ENCODE measurements around the gene MAPK8IP3. TPM values are rescaled to one million over a fixed set of nuclear protein-coding genes. Genes with fewer than 3 reads are reported as not detected.

Gene MAPK8IP3
- total RNA-seq, 2 donors from 2014 or later, result 44.0 to 62.6 TPM

GRCh38 chr16:1786242-1787055 is 80.5 kb downstream of the MAPK8IP3 start:
- Histone ChIP-seq H3K27me3 (no peaks in the 10 kb centered on the region), H3K4me1 (peaks cover 2% of the 10 kb centered on the region), H3K9me3 (no peaks in the 10 kb centered on the region), H3K36me3 (no peaks in the 10 kb centered on the region), H3K9ac (ENCODE audit: low read depth in 2 of 2, low read length in 2 of 2) (no peak overlapping the region), H3K27ac (no peak overlapping the region), H3K4me3 (no peak overlapping the region)
- DNase-seq, result peak; percentile 16
- TF ChIP-seq CTCF (IDR thresholded peaks at IDR 0.05), result no peak
- intact Hi-C loops (cut with DNase I), result no loop called here

- no peak overlapping the region for H3K4me3 ChIP-seq
- H3K9ac ChIP-seq (ENCODE audit: low read depth in 2 of 2, low read length in 2 of 2), result no peak overlapping the region
- H3K27me3 ChIP-seq, result no peaks in the 10 kb centered on the region
- intact Hi-C loops (cut with DNase I), result no loop called here
- H3K9me3 ChIP-seq, result no peaks in the 10 kb centered on the region
- no peak for DNase-seq
- no peak overlapping the region for H3K27ac ChIP-seq
- no peak for TF ChIP-seq CTCF (IDR thresholded peaks at IDR 0.05)
- H3K36me3 ChIP-seq, result no peaks in the 10 kb centered on the region
- no peaks in the 10 kb centered on the region for H3K4me1 ChIP-seq
Observed at GRCh38 chr16:1787056-1787321, 81.0 kb downstream of the MAPK8IP3 start.

- H3K9me3 ChIP-seq, result no peaks in the 10 kb centered on the region
- H3K27me3 ChIP-seq, result no peaks in the 10 kb centered on the region
- no peak for TF ChIP-seq CTCF (IDR thresholded peaks at IDR 0.05)
- H3K9ac ChIP-seq (ENCODE audit: low read depth in 2 of 2, low read length in 2 of 2), result no peak overlapping the region
- H3K27ac ChIP-seq, result no peak overlapping the region
- DNase-seq, result peak; percentile 16
- no peaks in the 10 kb centered on the region for H3K36me3 ChIP-seq
- intact Hi-C loops (cut with DNase I), result no loop called here
- no peak overlapping the region for H3K4me3 ChIP-seq
- H3K4me1 ChIP-seq, result no peaks in the 10 kb centered on the region
Observed at GRCh38 chr16:1787322-1788094, 81.5 kb downstream of the MAPK8IP3 start.

- intact Hi-C loops (cut with DNase I), result no loop called here
- H3K4me3 ChIP-seq, result no peak overlapping the region
- H3K36me3 ChIP-seq, result no peaks in the 10 kb centered on the region
- no peaks in the 10 kb centered on the region for H3K27me3 ChIP-seq
- no peaks in the 10 kb centered on the region for H3K4me1 ChIP-seq
- no peak for TF ChIP-seq CTCF (IDR thresholded peaks at IDR 0.05)
- no peak overlapping the region for H3K9ac ChIP-seq (ENCODE audit: low read depth in 2 of 2, low read length in 2 of 2)
- DNase-seq, result no peak
- no peak overlapping the region for H3K27ac ChIP-seq
- H3K9me3 ChIP-seq, result no peaks in the 10 kb centered on the region
Observed at GRCh38 chr16:1788095-1788707, 82.2 kb downstream of the MAPK8IP3 start.

GRCh38 chr16:1788708-1789100 is 82.7 kb downstream of the MAPK8IP3 start:
- intact Hi-C loops (cut with DNase I), result no loop called here
- no peaks in the 10 kb centered on the region for H3K9me3 ChIP-seq
- H3K36me3 ChIP-seq, result no peaks in the 10 kb centered on the region
- no peaks in the 10 kb centered on the region for H3K27me3 ChIP-seq
- DNase-seq, result no peak
- no peaks in the 10 kb centered on the region for H3K4me1 ChIP-seq
- TF ChIP-seq CTCF (IDR thresholded peaks at IDR 0.05), result no peak
- peak overlapping the region in 1 of 2 donors; percentile 12 for H3K9ac ChIP-seq (ENCODE audit: low read depth in 2 of 2, low read length in 2 of 2)
- H3K4me3 ChIP-seq, result no peak overlapping the region
- H3K27ac ChIP-seq, result no peak overlapping the region

All from colonic mucosa (tissue), 4 donors.